CD4-positive, alpha-beta T cell treated with Interleukin-15 for 4 hours (primary cell): ENCODE data around the gene SHISA5.
A peak's percentile ranks its signal among the peaks of the same experiment; 100 is the strongest.
"Not testable (repeated sequence)": the region's sequence is repeated elsewhere in the genome, so short reads cannot be mapped to it uniquely, and the experiment has no call there.

ENCODE experiments used
- DNase-seq: peaks from one replicate; pipeline ENCODE4 v3.0.0-alpha.2; 2020; ENCODE audit warnings: low spot score

Gene SHISA5

DNA sequence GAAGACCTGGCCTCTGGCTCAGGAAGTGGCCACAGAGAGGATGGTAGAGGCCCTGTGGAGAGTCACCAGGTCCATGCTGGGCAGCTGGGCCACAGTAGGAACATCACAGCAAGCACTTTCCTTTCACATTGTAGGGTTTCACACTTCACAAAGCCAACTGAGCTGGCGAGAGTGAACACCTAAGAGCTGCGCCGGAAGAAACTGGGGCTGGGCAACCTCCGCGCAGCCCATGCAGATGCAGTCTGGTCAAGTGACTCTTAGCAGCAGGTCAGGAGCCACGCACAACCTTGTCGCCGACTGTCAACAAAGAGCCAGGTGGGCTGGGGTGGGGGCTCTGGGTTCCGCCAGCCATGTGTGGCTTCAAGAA is 15.3 kb upstream of the SHISA5 start:
- no peak for DNase-seq

DNA sequence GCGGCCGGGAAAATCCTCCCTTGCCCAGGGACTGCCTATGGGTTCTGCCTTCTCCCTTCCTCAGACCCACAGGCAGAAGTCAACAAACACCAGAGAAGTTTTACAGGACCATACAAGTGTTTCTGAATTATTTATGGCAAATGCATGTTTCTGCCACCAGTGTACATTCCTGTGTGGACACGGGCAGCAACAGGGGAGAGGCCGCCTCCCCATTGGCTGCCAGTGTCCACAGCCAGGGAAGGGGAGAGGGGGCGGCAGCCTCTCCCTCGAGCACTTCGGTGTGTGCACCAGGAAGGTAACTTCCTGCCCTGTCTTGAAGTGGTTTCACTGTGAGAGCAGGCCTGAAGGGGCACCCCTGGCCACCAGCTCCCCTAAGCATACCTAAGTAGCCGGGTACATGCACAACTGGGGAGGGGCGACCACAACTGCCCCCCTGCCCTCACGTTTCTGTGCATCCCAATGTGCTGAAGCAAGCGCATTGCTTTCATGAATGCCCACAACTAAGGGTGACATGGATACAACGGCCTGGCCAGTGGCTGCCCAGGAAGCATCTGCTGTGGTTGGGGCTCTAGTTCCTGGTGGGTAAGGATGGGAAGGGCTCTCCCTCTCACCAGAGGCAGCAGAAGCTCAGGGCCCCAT is 14.8 kb upstream of the SHISA5 start:
- DNase-seq: no peak

DNA sequence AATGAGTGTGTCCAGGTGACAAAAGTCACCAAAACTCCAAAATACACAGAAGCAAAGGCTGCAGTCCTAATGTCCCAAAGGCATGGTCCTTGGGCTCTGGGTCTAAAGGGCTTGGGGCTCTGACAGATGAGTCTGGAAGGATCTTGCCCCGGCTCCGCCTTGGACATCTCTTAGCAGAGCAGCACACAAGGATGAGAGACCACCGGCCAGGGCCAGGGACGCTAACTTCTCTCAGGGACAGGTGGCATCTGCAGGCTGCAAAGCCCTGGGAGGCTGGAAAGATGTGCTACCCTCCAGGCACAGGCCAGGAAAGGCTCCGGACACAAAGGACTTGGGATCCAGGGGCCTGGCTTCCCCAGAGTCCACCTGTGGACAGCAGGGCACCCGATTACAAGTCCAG is 14.1 kb upstream of the SHISA5 start:
- DNase-seq: no peak

DNA sequence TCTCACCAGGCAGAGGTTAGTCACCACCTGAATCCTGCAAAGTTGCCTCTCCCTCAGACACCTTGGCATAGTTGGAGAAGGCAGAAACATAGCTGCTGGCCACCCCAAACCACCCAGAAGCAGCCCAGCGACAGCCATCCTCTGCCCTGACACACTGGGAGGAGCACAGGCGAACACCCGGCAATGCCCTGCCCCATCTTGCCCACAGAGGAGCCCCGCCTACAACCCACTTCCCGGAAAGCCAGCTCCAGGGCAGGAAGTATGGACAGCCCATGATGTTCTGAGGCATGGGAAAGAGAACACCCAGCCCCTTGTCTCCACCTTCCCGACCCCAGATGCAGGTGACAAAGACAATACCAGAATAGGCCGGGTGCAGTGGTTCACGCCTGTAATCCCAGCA is 12.6 kb upstream of the SHISA5 start:
- peak; percentile 17 for DNase-seq

DNA sequence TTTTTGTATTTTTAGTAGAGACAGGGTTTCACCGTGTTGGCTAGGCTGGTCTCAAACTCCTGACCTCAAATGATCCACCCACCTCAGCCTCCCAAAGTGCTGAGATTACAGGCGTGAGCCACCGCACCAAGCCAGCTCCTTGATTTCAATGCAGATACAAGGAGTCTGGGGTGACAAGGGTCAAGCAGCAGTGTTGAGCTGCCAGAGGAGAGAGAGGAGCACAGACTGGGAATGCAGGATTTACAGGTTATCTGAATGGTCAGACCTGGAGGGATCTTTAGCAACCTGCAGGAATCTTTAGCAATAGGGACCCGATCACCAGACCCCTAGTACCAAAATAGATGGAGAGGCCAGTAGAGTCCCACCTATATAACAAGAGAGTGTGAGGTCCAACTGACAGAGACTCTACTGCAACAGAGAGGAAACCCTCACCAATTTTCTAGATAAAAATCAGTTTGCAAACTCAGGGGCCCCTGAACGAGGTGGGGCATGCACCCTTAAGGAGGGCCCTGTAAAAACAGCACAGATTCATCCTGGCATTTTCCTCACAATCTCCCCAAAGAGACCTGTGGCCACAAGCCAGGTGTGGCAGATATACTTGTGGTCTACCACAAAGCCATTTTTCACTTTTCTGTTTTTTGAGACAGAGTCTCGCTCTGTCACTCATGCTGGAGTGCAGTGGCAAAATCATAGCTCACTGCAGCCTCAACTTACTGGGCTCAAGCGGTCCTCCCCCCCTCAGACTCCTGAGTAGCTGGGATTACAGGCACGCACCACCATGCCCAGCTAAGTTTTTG is 10.7 kb upstream of the SHISA5 start:
- DNase-seq: peak; percentile 51

DNA sequence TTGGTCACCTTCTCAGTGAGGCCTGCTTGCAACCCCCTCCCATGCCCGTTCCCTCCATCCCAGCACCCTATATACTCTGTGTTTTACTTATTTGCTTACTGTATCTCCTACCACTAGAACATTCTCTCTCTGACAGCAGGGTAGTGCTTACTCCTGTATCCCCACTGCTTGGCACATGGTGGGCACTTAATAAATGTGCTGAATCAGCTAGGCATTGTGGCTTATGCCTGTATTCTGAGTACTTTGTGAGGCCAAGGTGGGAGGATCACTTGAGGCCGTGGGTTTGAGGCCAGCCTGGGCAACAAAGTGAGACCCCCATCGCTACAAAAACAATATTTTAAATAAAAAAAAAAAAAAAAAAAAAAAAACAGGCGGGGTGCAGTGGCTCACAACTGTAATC is 7.6 kb upstream of the SHISA5 start:
- no peak for DNase-seq

DNA sequence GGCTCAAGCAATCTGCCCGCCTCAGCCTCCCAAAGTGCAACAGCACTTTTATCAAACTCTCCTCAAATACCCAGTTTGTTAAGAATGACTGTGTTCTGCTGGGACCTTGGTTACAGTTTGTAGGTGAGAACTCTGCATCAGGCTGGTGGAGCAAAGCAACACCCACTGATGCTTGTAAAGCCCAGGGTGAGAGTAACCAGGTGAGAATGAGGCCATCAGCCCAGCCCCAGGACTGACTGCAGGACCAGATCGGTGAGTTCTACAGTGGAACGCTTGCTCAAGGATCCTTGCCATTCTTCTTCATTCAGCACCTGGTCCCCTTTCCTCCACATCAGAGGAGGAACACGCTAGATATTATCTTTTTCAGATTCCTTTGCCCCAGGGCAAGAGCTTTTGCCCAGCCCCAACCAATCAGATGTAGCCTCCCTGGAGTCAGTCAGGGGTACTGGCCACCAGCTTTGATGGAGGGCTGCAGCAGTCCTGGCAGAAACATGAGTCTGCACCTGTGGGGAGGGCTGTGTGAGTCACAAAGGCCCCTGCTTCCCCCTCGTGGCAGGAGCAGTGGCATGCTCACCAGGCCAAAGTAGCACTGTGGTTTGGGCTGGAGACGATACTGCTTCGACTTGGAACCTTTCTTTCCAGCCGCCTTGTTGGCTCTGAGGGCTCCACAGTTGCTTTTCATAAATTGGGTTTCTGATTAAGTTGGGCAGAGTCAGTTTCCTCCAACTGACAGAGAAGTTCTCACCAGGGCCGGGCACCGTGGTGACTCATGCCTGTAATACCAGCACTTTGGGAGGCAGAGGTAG is 3.5 kb upstream of the SHISA5 start:
- DNase-seq: peak; percentile 82

DNA sequence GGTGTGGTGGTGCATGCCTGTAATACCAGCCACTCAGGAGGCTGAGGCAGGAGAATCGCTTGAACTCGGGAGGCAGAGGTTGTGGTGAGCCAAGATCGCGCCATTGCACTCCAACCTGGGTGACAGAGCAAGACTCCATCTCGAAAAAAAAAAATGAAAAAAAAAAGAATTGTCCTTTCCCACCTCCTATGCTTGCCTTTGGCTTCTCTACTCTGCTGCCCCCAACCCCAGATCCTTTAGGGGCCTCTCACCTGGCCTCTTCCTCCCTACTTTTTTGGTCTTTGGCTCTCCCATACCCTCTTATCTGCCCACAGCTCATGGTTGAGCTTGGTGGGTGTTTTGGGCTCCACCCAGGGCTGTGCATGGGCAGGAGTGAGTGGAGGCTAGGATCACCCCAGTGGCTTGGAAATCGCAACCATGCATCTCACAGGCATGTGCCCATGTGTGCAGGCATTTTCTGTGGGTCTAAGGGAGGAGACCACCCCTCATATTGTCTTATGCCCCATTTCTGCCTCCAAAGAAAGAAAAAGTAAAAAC is 2.1 kb upstream of the SHISA5 start:
- DNase-seq: no peak

DNA sequence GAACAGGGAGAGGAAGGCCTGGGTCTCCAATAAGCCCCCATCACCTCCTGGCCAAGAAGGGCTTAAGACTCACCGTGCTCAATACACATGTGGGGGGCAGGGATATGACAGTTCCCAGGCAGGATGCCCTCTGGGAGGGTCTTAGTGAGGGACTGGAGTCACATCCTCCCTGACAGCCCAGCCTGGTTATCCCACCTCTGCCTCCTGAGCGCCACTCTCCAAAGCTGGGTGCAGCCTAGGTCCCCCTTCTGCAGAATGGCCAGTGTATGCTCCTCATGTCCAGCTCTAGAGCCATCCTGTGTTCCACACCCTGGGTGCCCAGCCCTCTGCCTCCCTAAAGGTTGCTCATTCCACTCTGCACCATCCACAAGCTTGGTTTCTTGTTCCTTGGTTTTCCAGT is 1.2 kb upstream of the SHISA5 start:
- no peak for DNase-seq

DNA sequence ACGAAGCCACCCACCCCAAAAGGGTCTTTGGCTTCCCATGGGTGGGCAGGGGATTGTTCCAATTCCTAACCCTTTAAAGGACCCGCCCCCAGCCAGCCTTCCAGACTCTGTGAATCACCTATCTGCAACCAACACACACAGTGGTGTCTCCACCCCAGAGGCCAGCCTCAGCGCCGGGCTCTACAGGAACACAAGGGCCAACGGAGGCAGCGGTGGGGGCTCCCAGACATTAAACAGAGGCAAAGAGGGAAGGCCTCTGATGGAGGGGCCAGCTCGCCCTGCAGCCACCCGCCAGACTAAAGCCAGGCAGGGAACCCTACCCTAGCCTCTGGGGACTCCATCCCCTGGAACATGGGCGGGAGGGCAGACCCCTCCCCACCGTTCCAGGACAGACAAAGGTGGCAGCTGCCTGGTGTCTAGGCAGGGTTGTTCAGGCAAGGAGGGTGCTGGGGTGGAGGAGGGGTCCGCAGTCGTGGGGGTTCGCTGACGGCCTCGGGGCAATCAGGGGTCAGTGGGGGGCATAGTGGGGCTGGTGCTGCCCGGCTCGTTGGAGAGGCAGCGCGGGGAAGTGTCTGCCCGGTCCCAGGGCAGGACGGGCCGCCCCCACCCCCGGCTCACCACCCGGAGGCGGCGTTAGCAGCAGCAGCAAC is 448 bp downstream of the SHISA5 start:
- DNase-seq: no peak

DNA sequence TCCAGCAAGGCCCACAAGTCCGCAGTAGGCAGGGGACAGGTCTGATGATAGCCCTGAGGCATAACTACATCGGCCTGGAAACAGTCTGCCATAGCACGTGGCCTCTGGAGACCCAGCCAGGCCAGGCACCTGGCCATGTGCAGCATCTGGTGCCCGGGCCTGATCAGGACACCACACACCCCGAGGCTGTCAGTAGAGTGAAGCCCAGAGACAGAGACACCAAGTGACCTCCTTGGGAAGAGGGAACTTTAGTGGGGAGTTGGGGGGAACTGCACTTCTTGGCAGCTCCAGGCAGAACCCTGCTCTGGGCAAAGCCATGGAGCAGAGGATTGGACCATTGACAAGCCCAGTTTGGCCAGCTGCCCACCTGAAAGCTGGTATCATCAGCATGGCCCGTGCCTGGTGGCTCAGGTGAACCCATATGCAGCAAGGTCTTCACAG is 1.2 kb downstream of the SHISA5 start:
- DNase-seq: no peak

DNA sequence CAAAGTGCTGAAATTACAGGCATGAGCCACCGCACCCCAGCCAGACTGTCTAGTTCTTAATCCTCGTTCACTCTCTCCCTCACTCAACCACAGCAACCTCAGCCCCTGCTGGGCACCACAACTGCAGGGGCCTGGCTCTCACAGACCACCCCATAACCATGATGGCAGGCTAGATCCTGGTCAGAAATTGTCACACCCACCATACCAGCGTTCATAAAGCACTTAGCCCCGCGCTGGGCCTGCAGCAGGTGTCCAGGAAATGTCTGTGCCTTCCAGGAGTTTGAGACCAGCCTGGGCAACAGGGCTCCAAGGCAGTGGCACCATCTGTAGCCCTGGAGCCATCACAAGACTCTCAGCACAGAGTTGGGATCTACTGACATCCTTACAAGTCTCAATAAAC is 1.9 kb downstream of the SHISA5 start:
- DNase-seq: no peak

DNA sequence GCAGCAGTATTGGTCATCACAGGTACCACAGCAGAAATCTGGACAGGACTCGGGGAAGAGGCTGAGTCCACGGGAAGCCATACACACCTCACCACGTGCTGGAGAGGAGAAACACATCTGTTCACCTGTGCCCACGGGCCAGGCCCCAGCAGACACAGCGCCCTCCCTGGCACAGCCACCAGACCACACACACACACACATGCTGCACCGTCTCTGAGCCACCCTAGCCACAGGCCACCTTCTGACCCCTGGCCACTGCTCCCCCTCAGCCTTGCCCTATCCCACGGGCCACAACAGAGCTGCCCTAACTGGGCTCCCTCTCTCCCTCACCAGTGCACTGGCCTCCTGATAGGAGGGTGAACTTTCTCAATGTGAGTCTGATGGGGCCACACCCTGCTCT is 2.8 kb downstream of the SHISA5 start:
- DNase-seq: no peak

DNA sequence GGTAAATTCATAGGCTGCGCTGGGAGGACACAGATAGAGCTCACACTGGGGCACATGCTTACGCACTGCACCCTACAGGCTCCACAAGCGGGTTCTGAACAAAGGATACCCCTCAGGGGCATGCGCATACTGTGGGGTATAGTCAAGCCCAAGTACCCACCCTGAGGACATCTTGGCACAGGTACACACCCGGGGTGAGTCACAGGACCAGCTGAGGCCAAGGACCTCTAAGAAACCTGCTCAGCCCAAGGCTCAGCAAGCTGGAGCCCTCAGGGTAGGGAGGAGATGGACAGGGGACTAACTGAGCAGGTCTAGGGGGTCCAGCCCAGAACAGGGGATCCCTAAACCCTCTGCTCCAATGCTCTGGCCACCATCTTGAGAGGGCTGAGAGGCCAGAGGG is 3.3 kb downstream of the SHISA5 start:
- no peak for DNase-seq

DNA sequence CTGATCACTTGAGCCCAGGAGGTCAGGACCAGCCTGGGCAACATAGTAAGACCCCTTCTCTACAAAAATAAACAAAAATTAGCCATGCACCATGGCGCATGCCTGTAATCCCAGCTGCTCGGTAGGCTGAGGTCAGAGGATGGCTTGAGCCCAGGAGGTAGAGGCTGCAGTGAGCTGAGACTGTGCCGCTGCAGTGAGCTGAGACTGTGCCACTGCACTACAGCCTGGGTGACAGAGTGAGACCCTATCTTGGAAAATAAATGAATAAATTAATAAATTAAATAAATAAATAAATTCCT is 10.8 kb downstream of the SHISA5 start:
- no peak for DNase-seq

DNA sequence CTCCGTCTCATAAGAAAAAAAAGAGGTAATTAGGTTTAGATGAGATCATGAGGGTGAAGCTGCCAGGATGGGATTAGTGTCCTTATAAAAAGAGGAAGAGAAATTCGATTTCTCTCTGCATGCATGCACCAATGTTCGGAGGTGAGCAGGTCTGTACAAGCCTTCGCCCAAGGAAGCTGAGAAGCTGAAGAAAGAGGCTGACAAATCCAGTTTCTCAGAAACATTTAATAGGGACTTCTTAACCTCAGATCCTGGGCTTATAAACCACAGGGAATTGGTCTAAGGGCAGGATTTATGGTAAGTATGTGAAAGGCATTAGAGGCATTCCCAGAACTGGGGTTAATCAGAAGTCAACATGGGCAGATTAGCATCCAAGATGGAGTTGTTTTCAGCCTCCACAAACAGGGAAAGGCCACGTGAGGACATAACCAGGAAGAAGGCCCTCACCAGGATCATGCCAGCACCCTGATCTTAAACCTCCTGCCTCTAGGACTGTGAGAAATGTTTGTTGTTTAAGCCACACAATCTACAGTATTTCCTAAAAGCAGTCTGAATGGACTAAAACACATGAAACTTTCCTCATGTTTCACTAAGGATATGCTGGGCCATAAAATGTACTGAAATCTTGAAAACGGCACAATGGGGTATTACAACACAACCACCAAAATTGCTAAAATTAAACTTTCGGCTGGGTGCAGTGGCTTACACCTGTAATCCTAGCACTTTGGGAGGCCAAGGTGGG is 11.3 kb downstream of the SHISA5 start:
- no peak for DNase-seq

DNA sequence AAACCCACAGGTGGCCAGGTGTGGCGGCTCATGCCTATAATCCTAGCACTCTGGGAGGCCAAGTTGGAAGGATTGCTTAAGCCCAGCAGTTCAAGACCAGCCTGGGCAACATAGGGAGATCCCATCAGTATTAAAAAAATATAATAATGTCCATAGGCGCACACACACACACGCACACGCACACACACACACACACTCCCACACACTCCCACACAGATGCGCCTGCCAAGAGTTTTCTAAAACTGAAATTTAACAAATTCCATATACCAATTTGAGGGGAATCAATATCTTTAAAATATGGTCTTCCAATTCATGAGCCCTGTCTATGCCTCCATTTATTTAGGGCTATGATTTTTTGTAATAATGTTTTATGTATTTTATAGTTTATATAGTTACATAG is 17.0 kb downstream of the SHISA5 start:
- DNase-seq: no peak

DNA sequence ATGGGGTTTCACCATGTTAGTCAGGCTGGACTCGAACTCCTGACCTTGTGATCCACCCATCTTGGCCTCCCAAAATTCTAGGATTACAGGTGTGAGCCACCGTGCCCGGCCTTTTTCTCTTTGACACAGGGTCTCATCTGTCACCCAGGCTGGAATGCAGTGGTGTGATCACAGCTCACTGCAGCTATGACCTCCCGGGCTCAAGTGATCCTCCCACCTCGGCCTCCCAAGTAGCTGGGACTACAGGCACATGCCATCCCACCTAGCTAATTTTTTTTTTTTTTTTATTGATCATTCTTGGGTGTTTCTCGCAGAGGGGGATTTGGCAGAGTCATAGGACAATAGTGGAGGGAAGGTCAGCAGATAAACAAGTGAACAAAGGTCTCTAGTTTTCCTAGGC is 21.2 kb downstream of the SHISA5 start:
- not testable (repeated sequence) for DNase-seq

DNA sequence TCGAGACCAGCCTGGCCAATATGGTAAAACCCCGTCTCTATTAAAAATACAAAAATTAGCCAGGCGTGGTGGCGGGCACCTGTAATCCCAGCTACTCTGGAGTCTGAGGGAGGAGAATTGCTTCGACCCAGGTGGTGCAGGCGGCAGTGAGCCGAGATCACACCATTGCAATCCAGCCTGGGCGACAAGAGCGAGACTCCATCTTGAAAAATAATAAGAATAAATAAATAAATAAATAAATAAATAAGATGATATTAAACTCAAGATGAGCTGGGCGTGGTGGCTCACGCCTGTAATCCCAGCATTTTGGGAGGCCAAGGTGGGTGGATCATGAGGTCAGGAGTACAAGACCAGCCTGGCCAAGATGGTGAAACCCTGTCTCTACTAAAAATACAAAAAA is 23.1 kb downstream of the SHISA5 start:
- not testable (repeated sequence) for DNase-seq

DNA sequence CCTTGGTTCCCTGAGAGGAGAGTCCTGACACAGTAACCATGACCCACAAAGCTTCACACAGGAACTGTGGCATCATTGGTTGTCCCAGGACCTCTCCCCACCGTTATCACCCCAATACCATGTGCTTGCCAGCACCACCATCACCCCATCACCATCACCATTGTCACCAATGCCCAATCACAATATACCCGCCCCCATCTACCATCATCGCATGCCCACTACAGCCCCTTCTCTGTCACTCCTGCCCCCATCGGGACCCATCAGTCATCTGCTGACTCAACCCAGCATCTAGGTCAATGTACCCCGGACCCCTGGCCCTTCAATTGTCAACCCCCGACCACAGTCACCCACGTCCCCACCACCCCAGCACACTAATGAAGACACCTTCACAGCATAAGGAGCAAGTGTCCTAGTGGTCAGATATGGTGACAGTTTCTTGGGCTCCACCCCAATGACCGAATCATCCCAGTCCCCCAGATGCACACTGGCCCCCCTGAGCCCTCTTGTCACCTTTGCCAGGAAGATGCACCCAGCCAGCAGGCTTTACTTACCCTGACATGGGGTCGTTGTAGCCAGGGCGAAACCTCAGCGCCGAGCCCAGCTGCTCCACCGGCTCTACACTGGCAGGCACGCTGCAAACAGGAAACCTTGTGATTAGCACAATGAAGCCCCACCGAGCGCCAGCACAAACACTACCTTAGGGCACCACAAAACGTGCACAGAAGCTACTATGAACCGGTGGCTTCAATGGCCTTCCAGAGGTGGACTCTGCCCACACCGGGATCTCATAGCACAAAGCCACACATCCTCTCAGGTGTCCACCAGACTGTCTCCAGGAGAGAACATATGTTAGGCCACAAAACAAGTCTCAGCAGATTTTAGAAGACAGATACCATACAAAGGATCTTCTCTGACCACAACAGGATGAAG is 25.1 kb downstream of the SHISA5 start:
- peak; percentile 63 for DNase-seq
